ENCODE results near the gene PRKCG.
"Not testable (repeated sequence)": the region's sequence is repeated elsewhere in the genome, so short reads cannot be mapped to it uniquely, and the experiment has no call there.

The PRKCG gene

DNA sequence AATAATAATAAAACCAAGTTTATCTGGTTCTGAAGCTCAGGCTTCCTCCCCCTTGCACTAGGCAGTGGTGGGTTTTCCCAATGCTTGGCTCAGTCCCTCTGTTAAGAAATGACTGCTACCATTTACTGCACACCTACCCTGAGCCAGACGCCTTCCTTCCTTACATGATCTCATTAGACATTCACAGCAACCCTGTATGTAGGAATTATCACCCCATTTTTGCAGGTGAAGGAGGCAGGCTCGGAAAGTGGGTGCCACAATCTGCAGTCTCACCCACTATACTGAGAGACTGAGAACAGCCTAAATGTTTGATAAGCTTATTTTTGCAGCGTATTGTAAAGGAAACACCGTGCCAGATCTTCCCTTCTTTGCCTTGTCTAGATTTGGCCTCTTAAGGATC, 62.4 kb downstream of the PRKCG start:
- no peak for DNase-seq (ENCODE audit: low read depth in 2 of 2)

DNA sequence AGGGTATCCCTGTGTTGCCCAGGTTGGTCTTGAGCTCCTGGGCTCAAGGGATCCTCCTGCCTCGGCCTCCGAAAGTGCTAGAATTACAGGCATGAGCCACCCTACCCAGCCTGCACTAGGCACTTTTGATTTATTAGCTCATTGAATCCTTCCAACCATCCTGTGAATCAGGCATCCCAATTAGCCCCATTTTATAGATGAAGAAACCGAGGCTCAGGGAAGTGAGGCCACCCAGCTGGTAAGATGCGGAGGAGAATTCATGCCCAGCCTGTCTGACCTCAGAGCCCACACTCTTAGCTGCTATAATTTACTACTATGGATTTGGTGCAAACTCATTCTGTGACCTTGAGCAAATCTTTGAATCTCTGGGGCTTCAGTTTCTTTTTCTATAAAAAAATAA, 62.9 kb downstream of the PRKCG start:
- no peak for DNase-seq (ENCODE audit: low read depth in 2 of 2)

DNA sequence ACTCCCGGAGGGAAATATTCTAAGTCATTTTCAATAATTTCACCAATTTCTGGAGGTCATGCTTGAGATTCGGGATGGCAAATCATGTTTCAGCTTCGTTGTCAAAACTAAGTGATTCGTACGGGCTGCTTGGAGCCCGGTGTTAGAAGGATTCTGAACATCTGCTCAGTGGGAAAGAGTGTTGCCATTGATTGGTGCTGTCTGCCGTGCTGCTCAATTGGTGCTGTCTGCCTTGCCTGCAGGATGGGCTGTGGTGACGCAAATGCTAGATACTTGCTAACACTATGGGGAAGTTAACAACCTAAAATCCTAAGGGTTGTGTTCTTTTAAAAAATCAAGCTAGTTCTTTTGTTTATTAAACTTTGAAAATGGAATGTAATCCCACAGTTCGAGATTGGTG, 63.4 kb downstream of the PRKCG start:
- no peak for DNase-seq (ENCODE audit: low read depth in 2 of 2)

DNA sequence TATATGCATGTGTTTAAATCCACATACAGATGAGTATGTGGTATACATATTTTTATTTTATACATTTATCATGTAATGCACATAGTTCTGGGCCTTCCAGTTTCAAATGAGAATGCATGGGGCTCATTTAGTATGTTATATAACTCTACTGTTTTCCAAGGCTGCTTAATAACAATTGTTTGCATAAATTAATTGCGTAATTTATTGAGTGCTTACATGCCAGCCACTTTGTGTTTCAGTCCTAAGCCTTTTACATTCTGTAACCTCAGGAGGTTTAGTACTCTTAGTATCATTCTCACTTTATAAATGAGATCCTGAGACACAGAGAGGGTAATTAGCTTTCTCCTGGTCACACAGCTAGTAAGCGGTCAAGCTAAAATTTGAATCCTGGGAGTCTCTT, 64.0 kb downstream of the PRKCG start:
- no peak for DNase-seq (ENCODE audit: low read depth in 2 of 2)

DNA sequence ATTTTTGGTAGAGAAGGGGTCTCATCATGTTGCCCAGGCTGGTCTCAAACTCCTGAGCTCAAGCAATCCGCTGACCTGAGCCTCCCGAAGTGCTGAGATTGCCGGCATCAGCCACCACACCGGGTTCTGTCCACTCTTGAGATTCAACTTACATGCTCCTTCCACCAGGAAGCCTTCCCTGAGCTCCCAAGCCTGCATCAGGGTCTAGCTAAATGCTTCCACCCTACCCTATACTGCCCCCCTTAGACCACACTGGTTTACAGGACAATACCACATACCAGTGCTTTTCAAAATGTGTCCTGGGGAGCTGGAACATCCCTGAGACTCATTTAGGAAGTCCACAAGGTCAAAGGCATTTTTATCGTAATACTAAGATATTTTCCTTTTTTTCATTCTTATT, 65.6 kb downstream of the PRKCG start:
- DNase-seq (ENCODE audit: low read depth in 2 of 2): no peak

DNA sequence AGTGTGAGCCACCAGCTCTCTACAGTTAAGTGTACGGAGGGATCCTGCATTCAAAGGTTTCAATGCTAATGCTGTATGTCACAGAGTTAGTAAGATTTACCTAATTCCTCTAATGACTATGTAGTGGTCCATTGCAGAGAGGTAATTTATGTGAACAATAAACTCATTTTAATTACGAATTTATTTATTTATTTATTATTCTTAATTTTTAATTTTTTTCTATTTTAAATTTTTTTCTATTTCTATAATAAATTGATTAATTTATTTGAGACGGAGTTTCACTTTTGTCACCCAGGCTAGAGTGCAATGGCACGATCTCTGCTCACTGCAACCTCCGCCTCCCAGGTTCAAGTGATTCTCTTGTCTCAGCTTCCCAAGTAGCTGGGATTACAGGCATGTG, 66.6 kb downstream of the PRKCG start:
- DNase-seq (ENCODE audit: low read depth in 2 of 2): not testable (repeated sequence)

DNA sequence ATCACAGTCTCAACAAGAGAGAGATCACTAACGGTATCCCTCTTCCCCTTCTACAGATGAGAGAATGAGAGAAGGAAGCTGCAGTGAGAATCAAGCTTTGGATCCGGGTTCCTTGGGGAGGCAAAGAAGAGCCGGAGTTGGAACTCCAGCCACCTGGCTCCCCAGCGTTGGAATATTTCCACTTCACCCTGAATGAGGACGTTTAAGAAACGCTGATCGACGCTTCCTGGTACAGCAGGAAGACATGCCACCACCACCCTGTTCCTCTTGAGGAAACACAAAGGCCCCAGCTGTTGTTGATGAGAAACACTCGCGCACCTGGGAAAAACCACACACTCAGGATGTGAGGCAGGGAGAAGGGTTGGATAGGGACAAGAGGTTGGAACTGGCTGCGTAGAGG, 69.4 kb downstream of the PRKCG start:
- DNase-seq (ENCODE audit: low read depth in 2 of 2): no peak

DNA sequence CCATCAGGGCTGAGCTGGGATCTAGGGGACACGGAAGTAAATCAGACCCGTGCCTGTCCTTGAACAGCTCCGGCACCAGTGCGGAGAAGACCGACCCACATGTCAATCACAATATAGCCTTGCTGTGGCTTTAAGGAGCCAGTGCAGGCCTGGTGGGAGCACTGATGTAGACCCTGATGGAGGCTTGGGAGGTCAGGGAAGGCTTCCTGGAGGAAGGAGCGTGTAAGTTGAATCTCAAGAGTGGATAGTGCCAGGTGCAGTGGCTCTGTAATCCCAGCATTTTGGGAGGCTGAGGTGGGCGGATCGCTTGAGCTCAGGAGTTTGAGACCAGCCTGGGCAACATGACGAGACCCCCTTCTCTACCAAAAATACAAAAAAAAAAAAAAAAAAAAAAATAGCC, 70.0 kb downstream of the PRKCG start:
- no peak for DNase-seq (ENCODE audit: low read depth in 2 of 2)

DNA sequence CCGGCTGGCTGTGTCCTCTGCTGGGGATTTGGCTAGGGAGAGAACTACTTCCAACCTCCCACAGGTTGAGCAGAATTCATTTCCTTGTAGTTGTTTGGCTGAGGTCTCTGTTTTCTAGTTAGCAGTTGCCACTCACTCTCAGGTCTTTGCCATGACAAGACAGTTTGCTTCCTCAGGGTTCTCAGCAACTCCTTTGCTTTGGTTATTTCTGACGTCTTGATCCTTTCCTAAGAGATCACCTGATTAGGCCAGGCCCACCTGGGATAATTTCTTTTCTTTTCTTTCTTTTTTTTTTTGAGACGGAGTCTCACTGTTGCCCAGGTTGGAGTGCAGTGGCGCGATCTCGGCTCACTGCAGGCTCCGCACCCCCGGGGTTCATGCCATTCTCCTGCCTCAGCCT, 71.4 kb downstream of the PRKCG start:
- DNase-seq (ENCODE audit: low read depth in 2 of 2): no peak

All from stimulated activated CD8-positive, alpha-beta memory T cell treated with anti-CD3 and anti-CD28 coated beads, Interleukin-15, amount 100 ng/mL, for 48 hours (primary cell).